ENCODE results near the gene SDHAF2.
"Not testable (repeated sequence)": the region's sequence is repeated elsewhere in the genome, so short reads cannot be mapped to it uniquely, and the experiment has no call there.

Gene SDHAF2

GRCh38 chr11:61429346-61429690 lies 606 bp upstream of the SDHAF2 start:
- peak; percentile 79 for DNase-seq

GRCh38 chr11:61430839-61431238 lies 915 bp downstream of the SDHAF2 start:
- DNase-seq: not testable (repeated sequence)

GRCh38 chr11:61437496-61437895 lies 7.6 kb downstream of the SDHAF2 start:
- DNase-seq: no peak

DNA sequence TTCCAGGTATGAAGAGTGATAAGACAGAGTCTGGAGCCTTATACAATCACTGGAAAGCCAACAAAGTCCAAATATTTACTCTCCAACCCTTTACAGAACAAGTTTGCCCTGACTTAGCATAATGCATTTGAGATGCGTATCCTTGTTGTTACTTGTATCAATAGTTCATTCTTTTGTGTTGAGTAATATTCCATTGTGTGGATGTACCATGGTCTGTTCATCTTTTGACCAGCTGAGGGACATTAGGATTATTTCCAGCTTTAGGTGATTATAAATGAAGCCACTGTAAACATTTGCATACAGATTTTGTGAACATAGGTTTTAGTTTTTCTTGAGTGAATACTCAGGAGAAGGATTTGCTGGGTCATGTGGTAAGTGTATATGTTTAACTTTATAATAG lies 9.7 kb downstream of the SDHAF2 start:
- DNase-seq: no peak

GRCh38 chr11:61442616-61443015 lies 12.7 kb downstream of the SDHAF2 start:
- DNase-seq: no peak

GRCh38 chr11:61445516-61445915 lies 15.6 kb downstream of the SDHAF2 start:
- no peak for DNase-seq

- peak; percentile 71 for DNase-seq
Measured at GRCh38 chr11:61446211-61446651, 16.3 kb downstream of the SDHAF2 start.

- DNase-seq: no peak
Measured at GRCh38 chr11:61447601-61448551, 18.0 kb downstream of the SDHAF2 start.

DNA sequence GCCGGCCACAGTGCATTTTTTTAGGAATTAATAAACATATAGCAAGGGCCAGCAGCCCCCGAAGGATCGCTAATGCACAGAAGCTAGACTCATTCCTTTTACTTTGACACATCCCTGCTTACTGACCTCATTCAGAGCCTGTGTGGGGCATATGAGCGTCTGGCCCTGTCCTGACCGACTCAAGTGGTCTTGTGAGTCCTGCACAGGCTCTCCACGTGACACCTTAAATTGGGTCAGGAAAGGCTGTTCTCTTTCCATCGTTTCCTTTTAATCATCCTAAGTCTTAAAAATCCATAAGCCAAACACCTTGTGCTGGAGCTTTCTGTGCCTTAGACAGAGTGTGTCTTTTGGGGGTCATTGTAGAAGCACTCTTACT lies 18.6 kb downstream of the SDHAF2 start:
- DNase-seq: no peak

- DNase-seq: no peak
Measured at GRCh38 chr11:61452825-61453224, 22.9 kb downstream of the SDHAF2 start.

GRCh38 chr11:61453695-61454094 lies 23.8 kb downstream of the SDHAF2 start:
- no peak for DNase-seq

DNA sequence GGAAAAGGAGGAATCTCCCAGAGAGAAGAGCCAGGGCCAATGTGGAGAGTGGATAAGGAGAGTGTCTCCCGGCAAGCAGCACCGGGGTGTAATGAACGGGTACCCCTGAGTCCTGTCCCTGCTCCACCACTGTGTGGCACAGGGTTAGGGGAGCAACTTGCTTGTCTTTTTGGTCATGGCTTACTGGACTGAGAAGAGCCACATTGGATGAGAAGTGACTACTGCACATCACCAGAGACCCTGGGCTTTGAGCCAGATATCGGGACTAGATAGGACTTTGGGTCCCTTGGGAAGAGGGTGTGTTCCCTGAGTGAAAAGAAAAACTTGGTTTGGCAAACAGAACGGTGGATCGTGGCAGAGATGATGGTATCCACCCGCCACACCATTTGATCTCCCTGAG lies 24.6 kb downstream of the SDHAF2 start:
- no peak for DNase-seq

DNA sequence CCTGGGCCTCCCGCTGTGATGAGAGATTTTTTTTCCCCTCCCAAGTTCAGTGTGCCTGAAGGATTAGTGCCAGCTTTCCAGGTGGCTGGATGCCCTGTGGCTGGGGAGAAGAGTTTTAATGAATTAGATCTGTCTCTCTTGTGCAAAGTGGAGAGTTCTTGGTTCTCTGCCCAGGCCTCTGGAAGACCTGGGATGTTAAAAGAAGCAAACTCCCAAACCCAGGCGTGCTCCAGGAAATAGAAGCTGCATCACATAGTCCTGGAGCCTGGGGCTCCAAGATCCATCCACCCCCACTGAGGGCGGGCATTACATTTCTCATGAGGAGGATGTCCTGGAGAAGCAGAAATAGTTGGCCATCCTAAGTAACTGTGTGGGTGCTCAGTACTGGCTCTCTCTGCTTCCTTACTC lies 30.6 kb downstream of the SDHAF2 start:
- no peak for DNase-seq

DNA sequence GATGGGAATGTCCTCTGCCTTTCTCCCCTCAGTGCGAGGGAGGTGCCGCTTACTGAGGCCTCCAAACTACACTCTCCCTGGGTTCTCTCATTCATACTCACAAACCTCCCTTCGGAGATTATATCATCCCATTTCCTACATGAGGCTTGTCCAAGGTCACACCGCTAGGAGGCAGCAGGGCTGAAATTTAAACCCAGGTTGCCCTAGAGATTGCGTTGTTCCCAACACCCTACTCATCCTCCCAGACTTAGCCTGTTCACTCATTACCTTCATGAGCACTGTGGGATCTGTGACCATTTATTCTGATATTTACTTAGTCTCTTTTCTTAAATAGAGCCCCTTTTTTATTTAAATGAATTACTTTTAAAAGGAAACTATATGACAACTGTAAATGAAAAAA lies 31.1 kb downstream of the SDHAF2 start:
- DNase-seq: no peak

- not testable (repeated sequence) for DNase-seq
Measured at GRCh38 chr11:61467602-61468001, 37.7 kb downstream of the SDHAF2 start.

- no peak for DNase-seq
Measured at GRCh38 chr11:61468002-61468401, 38.1 kb downstream of the SDHAF2 start.

- DNase-seq: no peak
Measured at GRCh38 chr11:61472282-61472681, 42.4 kb downstream of the SDHAF2 start.

GRCh38 chr11:61472868-61473267 lies 42.9 kb downstream of the SDHAF2 start:
- DNase-seq: no peak

DNA sequence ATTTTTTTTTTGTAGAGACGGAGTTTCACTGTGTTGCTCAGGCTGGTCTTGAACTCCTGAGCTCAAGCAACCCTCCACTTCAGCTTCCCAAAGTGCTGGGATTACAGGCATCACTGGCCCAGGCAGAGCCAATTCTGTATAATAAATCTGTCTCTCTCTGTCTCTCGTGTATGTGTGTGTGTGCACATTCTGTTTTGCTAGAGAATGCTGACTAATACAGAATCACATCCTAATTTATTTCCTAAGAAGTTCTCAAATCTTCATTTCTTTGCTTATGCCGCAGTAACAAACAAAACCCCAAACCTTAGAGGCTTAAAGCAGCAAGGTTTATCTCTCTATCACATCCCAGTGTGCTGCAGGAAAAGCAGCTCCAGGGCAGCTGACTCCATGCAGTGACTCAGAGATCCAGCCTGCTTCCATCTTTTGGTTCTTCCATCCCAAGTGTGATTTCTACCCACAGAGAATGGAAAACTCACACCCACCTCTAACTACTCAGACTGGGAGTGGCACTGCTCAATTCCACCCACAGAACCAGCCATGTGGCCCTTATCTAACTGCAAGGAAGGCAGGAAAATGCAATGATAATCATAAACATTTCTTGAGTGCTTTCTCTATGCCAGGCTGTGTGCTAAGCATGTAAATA lies 43.6 kb downstream of the SDHAF2 start:
- no peak for DNase-seq

DNA sequence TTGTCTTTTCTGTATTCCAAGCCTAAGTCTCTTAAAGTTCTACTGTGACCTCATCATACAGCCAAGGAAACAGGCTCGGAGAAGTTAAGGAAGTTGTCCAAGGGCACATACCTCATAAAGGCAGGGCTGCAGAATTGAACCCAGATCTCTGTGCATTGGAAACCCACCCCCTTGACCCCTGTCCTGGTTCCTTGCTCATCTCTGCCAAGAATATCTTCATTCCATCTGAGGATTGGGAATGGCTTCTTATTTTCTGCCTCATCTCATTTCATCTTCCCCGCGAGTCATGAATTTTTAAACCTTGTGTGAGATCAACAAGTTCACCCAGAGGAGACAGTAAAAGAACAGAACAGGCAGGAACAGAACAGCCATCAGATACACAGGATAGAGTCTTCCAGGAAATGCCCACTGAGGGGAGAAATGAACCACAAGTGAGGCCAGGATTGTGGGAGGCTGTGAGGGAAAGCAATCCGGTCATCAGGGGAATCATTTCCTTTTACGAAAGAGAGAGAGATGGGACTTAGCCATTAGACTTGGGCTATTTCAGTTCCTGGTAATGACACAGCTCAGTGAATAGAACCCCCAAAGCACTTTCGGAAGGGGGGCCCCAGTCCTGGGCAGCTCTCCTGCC lies 44.2 kb downstream of the SDHAF2 start:
- no peak for DNase-seq

- no peak for DNase-seq
Measured at GRCh38 chr11:61475433-61475832, 45.5 kb downstream of the SDHAF2 start.

- DNase-seq: no peak
Measured at GRCh38 chr11:61476371-61476770, 46.4 kb downstream of the SDHAF2 start.

GRCh38 chr11:61477126-61477525 lies 47.2 kb downstream of the SDHAF2 start:
- no peak for DNase-seq

- DNase-seq: peak; percentile 71
Measured at GRCh38 chr11:61477727-61478148, 47.8 kb downstream of the SDHAF2 start.
